Esophagus (tissue), 2 donors: ENCODE measurements around the gene CD300H. TPM values are rescaled to one million over a fixed set of nuclear protein-coding genes. Genes with fewer than 3 reads are reported as not detected.

Source experiments
- H3K27ac ChIP-seq, 2 donors: one replicate each; pipeline ENCODE4 v1.5.1; 2013; ENCODE audit warnings: low read depth in 2 of 2, mild to moderate bottlenecking in 2 of 2, inconsistent platforms in 1 of 2, low read length in 1 of 2, moderate library complexity in 1 of 2
- H3K27me3 ChIP-seq, 2 donors: one replicate each; pipeline ENCODE4 v1.6.1; 2013; ENCODE audit warnings: low read length in 2 of 2, control low read depth in 1 of 2, mild to moderate bottlenecking in 1 of 2; ENCODE audit not compliant: insufficient read depth in 2 of 2, control insufficient read depth in 1 of 2
- H3K36me3 ChIP-seq, 2 donors: one replicate each; pipeline ENCODE4 v1.6.1; 2013; ENCODE audit warnings: low read length in 1 of 2; ENCODE audit not compliant: control insufficient read depth in 2 of 2, insufficient read depth in 2 of 2
- H3K4me1 ChIP-seq, 2 donors: one replicate each; pipeline ENCODE4 v1.6.1; 2013; ENCODE audit warnings: low read length in 1 of 2; ENCODE audit not compliant: control insufficient read depth in 2 of 2, insufficient read depth in 2 of 2
- H3K4me3 ChIP-seq, 2 donors: one replicate each; pipeline ENCODE4 v1.5.1; 2013; ENCODE audit warnings: low read length in 2 of 2, mild to moderate bottlenecking in 2 of 2, low read depth in 1 of 2, moderate library complexity in 1 of 2
- H3K9me3 ChIP-seq, 2 donors: one replicate each; pipeline ENCODE4 v1.6.1; 2013; ENCODE audit warnings: mild to moderate bottlenecking in 2 of 2, low read depth in 1 of 2, low read length in 1 of 2, moderate library complexity in 1 of 2; ENCODE audit not compliant: control insufficient read depth in 2 of 2, insufficient read depth in 1 of 2
- WGBS, 2 donors: extraction: QIAGEN DNeasy Blood & Tissue Kit; methylation state at CpG; one replicate each; pipeline ENCODE4 v1.1.7; 2013; 5-methylcytosine and 5-hydroxymethylcytosine counted together
- polyA plus RNA-seq, 2 donors: library from polyadenylated mRNA; stranded (reverse); fragments of 200-250 nt; gene quantifications; one replicate each; pipeline ENCODE4 v1.2.3, GENCODE V29; 2013
- donor health status: healthy with polysubstance abuse.
- donor health status: Bipolar disorder and iron deficiency.

Gene CD300H
- not detected for polyA plus RNA-seq

GRCh38 chr17:74567397-74567796 lies at the start of gene CD300H:
Gene CD300H, minus strand, starts transcription at chr17:74567509.
- peaks cover 0 to 11% of the 10 kb centered on the region in 2 donors for H3K4me1 ChIP-seq
- no peak within 1 kb of the TSS for H3K27ac ChIP-seq
- H3K36me3 ChIP-seq, result no peaks in the 10 kb centered on the region
- no peak within 1 kb of the TSS for H3K4me3 ChIP-seq
- no peaks in the 10 kb centered on the region for H3K27me3 ChIP-seq
- 80 to 82% methylated on average over 2 of the region's 2 CpGs for WGBS, 2 donors
- H3K9me3 ChIP-seq, result no peaks in the 10 kb centered on the region

GRCh38 chr17:74616696-74617095 lies 49.4 kb upstream of the CD300H start:
- WGBS, 2 donors, result 93 to 94% methylated on average over 7 of the region's 7 CpGs
- Histone ChIP-seq H3K9me3 (no peaks in the 10 kb centered on the region), H3K4me1 (no peaks in the 10 kb centered on the region), H3K27me3 (no peaks in the 10 kb centered on the region), H3K36me3 (no peaks in the 10 kb centered on the region), H3K4me3 (no peak overlapping the region), H3K27ac (no peak overlapping the region)

GRCh38 chr17:74612046-74612445 lies 44.7 kb upstream of the CD300H start:
- Histone ChIP-seq H3K36me3 (no peaks in the 10 kb centered on the region), H3K27me3 (no peaks in the 10 kb centered on the region), H3K4me1 (no peaks in the 10 kb centered on the region), H3K27ac (no peak overlapping the region), H3K4me3 (no peak overlapping the region), H3K9me3 (peaks cover 0 to 2% of the 10 kb centered on the region in 2 donors)
- WGBS, 2 donors, result 83 to 85% methylated on average over 6 of the region's 6 CpGs

GRCh38 chr17:74610108-74610507 lies 42.8 kb upstream of the CD300H start:
- Histone ChIP-seq H3K36me3 (no peaks in the 10 kb centered on the region), H3K4me1 (peaks cover 3 to 4% of the 10 kb centered on the region in 2 donors), H3K9me3 (peaks cover 0 to 2% of the 10 kb centered on the region in 2 donors), H3K4me3 (no peak overlapping the region), H3K27me3 (no peaks in the 10 kb centered on the region), H3K27ac (no peak overlapping the region)
- 25 to 32% methylated on average over 2 of the region's 2 CpGs for WGBS, 2 donors

- Histone ChIP-seq H3K27me3 (no peaks in the 10 kb centered on the region), H3K4me3 (no peak overlapping the region)
- 95 to 97% methylated on average over 3 of the region's 3 CpGs for WGBS, 2 donors
These were observed 41.2 kb upstream of the CD300H start for GRCh38 chr17:74608511-74608910.

GRCh38 chr17:74607221-74607620 lies 39.9 kb upstream of the CD300H start:
- Histone ChIP-seq H3K4me1 (peaks cover 4 to 10% of the 10 kb centered on the region in 2 donors), H3K27me3 (no peaks in the 10 kb centered on the region), H3K4me3 (no peak overlapping the region), H3K36me3 (no peaks in the 10 kb centered on the region), H3K9me3 (peaks cover 0 to 2% of the 10 kb centered on the region in 2 donors), H3K27ac (no peak overlapping the region)
- WGBS, 2 donors, result 39% methylated on average over 1 of the region's 1 CpG

More at GRCh38 chr17:74608511-74608910, 41.2 kb upstream of the CD300H start:
- Histone ChIP-seq H3K4me1 (peaks cover 4 to 10% of the 10 kb centered on the region in 2 donors), H3K9me3 (peaks cover 0 to 2% of the 10 kb centered on the region in 2 donors), H3K36me3 (no peaks in the 10 kb centered on the region), H3K27ac (no peak overlapping the region)

GRCh38 chr17:74606050-74606449 lies 38.7 kb upstream of the CD300H start:
- peaks cover 0 to under 1% of the 10 kb centered on the region in 2 donors for H3K9me3 ChIP-seq
- H3K36me3 ChIP-seq, result no peaks in the 10 kb centered on the region
- peaks cover 4 to 10% of the 10 kb centered on the region in 2 donors for H3K4me1 ChIP-seq
- H3K27ac ChIP-seq, result no peak overlapping the region
- 83 to 91% methylated on average over 8 of the region's 8 CpGs for WGBS, 2 donors
- H3K4me3 ChIP-seq, result no peak overlapping the region
- H3K27me3 ChIP-seq, result no peaks in the 10 kb centered on the region

- H3K9me3 ChIP-seq, result no peaks in the 10 kb centered on the region
- peak overlapping the region; percentile 77 to 90 for H3K27ac ChIP-seq
- H3K36me3 ChIP-seq, result no peaks in the 10 kb centered on the region
- H3K4me3 ChIP-seq, result no peak overlapping the region
- H3K4me1 ChIP-seq, result peaks cover 4 to 10% of the 10 kb centered on the region in 2 donors
- 25 to 49% methylated on average over 10 of the region's 10 CpGs for WGBS, 2 donors
- H3K27me3 ChIP-seq, result no peaks in the 10 kb centered on the region
These were observed 38.1 kb upstream of the CD300H start for GRCh38 chr17:74605361-74605760.

GRCh38 chr17:74604761-74605160 lies 37.5 kb upstream of the CD300H start:
- peaks cover 4 to 10% of the 10 kb centered on the region in 2 donors for H3K4me1 ChIP-seq
- WGBS, 2 donors, result 51 to 56% methylated on average over 10 of the region's 10 CpGs
- peak overlapping the region; percentile 77 to 90 for H3K27ac ChIP-seq

GRCh38 chr17:74604200-74604599 lies 36.9 kb upstream of the CD300H start:
- peaks cover 4 to 10% of the 10 kb centered on the region in 2 donors for H3K4me1 ChIP-seq
- no peaks in the 10 kb centered on the region for H3K9me3 ChIP-seq
- WGBS, 2 donors, result 70 to 80% methylated on average over 6 of the region's 6 CpGs
- no peak overlapping the region for H3K4me3 ChIP-seq
- no peaks in the 10 kb centered on the region for H3K27me3 ChIP-seq
- H3K27ac ChIP-seq, result peak overlapping the region in 1 of 2 donors; percentile 6
- no peaks in the 10 kb centered on the region for H3K36me3 ChIP-seq

More at GRCh38 chr17:74604761-74605160, 37.5 kb upstream of the CD300H start:
- Histone ChIP-seq H3K27me3 (no peaks in the 10 kb centered on the region), H3K36me3 (no peaks in the 10 kb centered on the region), H3K9me3 (no peaks in the 10 kb centered on the region), H3K4me3 (no peak overlapping the region)
